DMS 273 (cell line): ENCODE results near the gene ZMAT5.
"Not testable (repeated sequence)": the region's sequence is repeated elsewhere in the genome, so short reads cannot be mapped to it uniquely, and the experiment has no call there.

Experiments used
- DNase-seq: peaks from one replicate; lab custom pipeline; 2025; ENCODE audit not compliant: unreplicated experiment; lab: John Stamatoyannopoulos, UW

Gene ZMAT5

DNA sequence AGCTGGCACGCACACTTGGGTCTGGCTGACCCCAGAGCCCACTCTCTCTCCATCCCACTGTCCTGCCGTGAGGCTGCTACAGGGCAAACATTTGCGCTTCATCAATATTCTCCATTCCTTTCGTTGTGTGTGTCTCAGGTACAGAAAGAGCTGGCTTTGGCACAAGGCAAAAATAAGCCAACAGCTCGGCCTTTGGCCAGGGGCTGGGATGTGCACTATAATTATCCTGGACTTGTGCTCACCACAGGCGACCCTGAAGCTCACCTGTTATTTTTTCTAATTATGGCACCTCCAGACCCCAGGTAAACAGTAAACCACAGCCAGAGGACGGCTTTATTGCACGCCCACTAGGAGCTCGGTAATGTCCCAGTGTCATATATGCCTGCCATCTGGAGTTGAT lies 10.9 kb downstream of the ZMAT5 start:
- DNase-seq: no peak

GRCh38 chr22:29754658-29755395 lies 12.0 kb downstream of the ZMAT5 start:
- not testable (repeated sequence) for DNase-seq

GRCh38 chr22:29753808-29754657 lies 12.8 kb downstream of the ZMAT5 start:
- DNase-seq: no peak

GRCh38 chr22:29751669-29752068 lies 15.1 kb downstream of the ZMAT5 start:
- no peak for DNase-seq

DNA sequence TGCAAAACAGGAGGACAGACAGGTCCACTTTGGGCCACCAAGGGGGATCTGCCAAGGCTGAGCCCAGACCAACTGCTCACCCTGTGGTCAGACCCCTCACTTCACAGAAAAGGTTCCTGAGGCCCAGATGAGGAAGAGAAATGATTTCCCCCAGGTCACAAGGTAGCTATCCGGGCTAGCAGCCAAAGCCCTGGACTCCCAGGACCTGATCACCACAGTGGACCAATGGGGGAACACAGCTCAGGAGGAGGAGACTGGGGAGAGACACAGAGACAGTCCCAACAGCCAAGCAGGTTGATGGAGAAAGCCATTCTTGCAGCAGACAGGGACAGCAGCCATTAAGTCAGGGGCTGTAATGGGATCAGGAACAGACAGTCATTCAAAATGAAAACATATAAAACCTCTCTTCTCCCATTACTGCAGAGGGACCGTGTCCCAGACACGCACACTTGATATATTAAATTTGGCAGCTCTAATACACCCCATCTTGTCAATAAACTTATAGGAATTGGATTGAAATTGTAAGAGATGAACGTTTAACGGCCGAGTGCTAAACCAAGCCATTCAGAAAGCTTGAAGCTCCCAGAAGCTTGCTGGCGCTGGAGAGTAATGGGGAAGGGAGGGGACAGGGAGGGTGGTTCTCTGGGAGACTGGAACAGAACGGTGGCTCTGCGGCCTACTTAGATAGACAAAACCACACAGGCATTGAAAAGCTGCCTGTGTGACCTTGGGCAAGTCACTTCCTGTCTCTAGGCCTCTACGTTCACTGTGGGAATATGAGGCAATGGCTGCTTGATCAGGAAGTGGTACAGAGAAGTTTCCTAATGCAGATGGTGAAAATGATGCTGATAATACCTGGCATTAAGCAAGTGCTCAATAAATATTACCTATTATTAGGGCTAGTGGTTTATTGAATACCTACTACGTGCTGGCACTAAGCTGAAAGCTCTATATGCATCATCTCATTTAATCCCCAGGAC lies 16.0 kb downstream of the ZMAT5 start:
- DNase-seq: no peak

DNA sequence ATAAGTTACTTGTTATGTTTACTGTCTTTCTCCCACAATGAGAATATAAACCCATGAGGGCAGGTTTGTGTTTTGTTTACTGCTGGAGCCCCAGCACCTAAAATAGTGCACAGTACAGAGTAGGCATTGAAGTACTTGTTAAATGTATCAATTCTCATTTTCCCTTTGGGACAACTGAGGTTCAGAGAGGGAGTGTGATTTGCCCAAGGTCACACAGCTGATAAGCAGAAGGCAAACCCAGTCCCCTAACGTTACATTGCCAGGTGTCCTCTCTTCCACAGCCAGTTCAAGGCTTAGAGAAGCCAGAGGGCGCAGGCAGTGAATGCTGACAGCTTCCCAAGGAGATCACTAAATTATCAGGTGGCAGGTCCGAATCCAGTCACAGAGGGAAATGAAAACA lies 16.8 kb downstream of the ZMAT5 start:
- DNase-seq: no peak

DNA sequence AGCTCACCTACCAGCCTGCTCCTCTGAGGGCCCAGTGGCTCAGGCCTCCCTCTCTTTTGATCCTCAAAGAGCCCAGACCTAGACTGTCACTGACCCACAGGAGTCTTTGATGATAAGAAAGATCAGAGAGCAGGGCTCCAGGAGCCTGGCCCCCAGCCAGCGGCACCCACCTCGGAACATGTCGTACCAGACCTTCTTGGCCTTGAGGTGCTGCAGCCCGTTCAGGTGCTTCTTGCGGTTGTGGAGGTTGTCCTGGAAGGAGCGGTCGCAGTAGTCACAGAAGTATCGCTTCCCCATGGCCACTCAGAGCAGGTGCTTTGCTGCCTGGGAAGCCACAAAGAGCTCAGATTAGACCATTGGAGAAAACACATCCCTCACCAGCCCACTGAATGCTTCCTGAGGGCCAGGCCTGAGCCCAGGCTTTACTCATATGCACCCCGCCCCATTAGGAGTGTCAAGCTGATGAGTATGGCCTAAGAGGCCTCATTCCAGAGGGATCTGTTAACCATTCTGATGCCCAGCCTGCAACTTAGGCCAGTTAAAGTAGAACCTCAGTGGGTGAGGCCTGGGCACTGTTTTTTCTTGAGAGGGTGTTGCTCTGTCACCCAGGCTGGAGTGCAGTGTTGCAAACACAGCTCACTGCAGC lies 18.4 kb downstream of the ZMAT5 start:
- no peak for DNase-seq

- no peak for DNase-seq
These were observed 19.0 kb downstream of the ZMAT5 start for GRCh38 chr22:29747832-29748231.

DNA sequence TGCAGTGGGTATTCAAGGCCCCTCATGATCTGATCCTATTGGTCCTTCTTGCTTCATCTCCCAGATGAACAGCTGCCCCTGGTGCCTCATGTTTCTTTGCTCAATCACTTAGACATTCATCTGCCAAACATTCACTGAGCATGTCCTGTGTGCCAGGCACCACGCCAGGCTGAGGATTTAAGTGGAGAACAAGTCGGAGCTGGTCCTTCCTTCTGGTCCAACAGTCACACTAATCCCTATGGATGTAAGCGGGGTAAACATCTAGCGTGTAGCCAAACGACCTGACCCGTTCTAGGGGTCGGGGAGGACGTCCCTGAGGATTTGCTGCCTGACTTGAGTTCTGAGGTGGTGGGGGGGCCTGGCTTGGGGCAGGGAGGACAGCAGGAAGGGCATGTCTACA lies 21.9 kb downstream of the ZMAT5 start:
- peak; percentile 97 for DNase-seq

DNA sequence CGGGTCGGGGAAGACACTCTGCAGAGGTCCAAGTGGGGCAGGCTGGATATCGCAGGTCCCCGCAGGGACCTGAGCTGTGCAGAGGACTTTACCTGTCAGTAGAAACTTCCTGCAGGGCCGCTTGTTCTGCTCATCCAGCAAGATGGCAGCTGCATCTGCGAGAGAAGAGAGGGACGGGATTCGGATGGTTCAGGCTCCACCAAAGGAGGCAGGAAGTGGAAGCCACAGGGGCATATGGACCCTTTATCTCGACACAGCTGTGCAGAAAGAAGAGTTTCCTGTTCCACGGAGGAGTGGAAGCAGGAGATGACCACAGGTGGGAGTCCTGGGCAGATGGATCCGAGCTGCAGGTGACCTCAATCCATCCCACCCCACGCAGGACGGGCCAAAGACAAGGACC lies 24.5 kb downstream of the ZMAT5 start:
- no peak for DNase-seq

DNA sequence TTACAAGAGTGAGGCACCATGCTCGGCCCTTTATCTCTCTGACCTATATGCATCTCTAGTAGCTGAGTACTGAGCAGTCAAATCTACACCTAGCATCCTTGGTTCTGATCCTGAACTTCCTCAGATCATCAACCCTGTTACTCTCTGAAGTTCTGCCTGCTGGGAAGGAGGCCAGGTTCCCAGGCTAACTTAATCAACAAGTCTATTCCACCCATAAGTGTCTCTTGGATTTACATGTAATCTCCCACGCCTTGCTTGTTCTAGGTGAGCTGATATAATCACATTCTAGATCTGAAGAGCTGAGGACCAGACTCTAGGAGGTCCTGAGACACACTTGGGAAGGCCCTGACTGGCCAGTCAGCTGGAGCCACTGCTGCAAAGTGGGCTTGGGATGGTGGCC lies 24.9 kb downstream of the ZMAT5 start:
- no peak for DNase-seq

- DNase-seq: no peak
These were observed 26.6 kb downstream of the ZMAT5 start for GRCh38 chr22:29740216-29740615.

- DNase-seq: no peak
These were observed 27.4 kb downstream of the ZMAT5 start for GRCh38 chr22:29739346-29739875.

DNA sequence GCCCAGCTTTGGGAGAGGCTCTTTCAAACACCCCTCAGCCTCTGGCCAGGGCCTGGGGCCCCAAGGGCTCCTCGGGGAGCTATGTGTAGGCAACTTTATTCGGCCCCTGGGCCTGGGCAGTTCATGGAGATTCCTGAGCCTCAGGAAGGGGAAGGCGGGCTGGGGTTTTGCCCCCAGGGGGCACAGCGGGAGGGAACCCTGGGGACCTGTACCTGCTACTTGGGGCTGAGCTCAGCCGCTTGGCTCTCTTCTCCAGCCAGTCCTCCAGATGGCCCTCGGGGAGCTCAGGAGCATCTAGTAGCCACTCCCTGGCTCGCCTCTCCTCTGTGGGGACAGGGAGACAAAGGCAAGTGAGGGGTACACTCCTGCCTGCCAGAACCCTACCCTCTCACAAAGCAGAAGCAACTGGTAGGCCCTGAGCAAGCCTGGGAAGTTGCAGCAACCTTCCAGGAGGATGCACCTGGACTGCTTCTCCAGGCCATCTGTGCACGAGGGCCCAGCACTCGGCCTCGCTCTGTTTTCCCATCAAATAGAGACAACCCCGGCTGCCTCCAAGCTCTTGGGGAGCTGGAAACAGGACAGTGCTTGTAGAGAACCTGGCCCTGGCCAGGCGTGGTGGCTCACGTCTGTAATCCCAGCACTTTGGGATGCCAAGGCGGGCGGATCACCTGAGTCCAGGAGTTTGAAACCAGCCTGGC lies 28.5 kb downstream of the ZMAT5 start:
- no peak for DNase-seq

GRCh38 chr22:29737251-29738117 lies 29.3 kb downstream of the ZMAT5 start:
- DNase-seq: no peak

- DNase-seq: no peak
These were observed 31.4 kb downstream of the ZMAT5 start for GRCh38 chr22:29735416-29735815.

- no peak for DNase-seq
These were observed 32.0 kb downstream of the ZMAT5 start for GRCh38 chr22:29734838-29735237.

GRCh38 chr22:29734406-29734805 lies 32.4 kb downstream of the ZMAT5 start:
- DNase-seq: peak; percentile 22
